Progenitor cell of endocrine pancreas (in vitro differentiated cells): ENCODE results near the gene HGFAC. TPM values are rescaled to one million over a fixed set of nuclear protein-coding genes. Genes with fewer than 3 reads are reported as not detected.

ENCODE experiments used
- DNase-seq: peaks from one replicate; pipeline ENCODE4 v3.0.0; 2021; ENCODE audit warnings: low spot score; ENCODE audit not compliant: unreplicated experiment
- H3K27ac Mint-ChIP-seq: 2 replicates; pipeline ENCODE4 v1.8.0; 2021; ENCODE audit warnings: mild to moderate bottlenecking, moderate library complexity, mixed read lengths
- H3K27me3 Mint-ChIP-seq: 2 replicates; pipeline ENCODE4 v1.8.0; 2021; ENCODE audit warnings: mixed read lengths
- H3K36me3 Mint-ChIP-seq: 2 replicates; pipeline ENCODE4 v1.8.0; 2022; ENCODE audit warnings: mixed read lengths; ENCODE audit not compliant: insufficient read depth
- H3K4me1 Mint-ChIP-seq: 2 replicates; pipeline ENCODE4 v1.8.0; 2021; ENCODE audit warnings: low read depth, mixed read lengths
- H3K4me3 Mint-ChIP-seq: 2 replicates; pipeline ENCODE4 v1.8.0; 2021; ENCODE audit warnings: low read depth, mild to moderate bottlenecking, moderate library complexity, mixed read lengths
- H3K9me3 Mint-ChIP-seq: 2 replicates; pipeline ENCODE4 v1.8.0; 2021; ENCODE audit warnings: low read depth, mixed read lengths
- long read RNA-seq: library from polyadenylated mRNA; unstranded; transcript quantifications from one replicate; pipeline ENCODE4 v2.0.0, GENCODE V29; 2020
- total RNA-seq: library from RNA; stranded (reverse); gene quantifications from 2 replicates; pipeline ENCODE4 v1.2.1, GENCODE V29; 2021
- TF ChIP-seq, protein P1 (sequence below): fragments of 200-600 bp; sonication (generic); IDR thresholded peaks from one replicate; pipeline ENCODE4 v1.5.0; 2021; ENCODE audit warnings: antibody characterized with exemption, mild to moderate bottlenecking; ENCODE audit not compliant: unreplicated experiment

The HGFAC gene
- 6.7 and 7.5 TPM in 2 replicates for total RNA-seq
- long read RNA-seq, partial matches to known transcripts: 1 of 1 reads
- long read RNA-seq, other reads (novel, unspliced or antisense): 0 of 1 reads

DNA sequence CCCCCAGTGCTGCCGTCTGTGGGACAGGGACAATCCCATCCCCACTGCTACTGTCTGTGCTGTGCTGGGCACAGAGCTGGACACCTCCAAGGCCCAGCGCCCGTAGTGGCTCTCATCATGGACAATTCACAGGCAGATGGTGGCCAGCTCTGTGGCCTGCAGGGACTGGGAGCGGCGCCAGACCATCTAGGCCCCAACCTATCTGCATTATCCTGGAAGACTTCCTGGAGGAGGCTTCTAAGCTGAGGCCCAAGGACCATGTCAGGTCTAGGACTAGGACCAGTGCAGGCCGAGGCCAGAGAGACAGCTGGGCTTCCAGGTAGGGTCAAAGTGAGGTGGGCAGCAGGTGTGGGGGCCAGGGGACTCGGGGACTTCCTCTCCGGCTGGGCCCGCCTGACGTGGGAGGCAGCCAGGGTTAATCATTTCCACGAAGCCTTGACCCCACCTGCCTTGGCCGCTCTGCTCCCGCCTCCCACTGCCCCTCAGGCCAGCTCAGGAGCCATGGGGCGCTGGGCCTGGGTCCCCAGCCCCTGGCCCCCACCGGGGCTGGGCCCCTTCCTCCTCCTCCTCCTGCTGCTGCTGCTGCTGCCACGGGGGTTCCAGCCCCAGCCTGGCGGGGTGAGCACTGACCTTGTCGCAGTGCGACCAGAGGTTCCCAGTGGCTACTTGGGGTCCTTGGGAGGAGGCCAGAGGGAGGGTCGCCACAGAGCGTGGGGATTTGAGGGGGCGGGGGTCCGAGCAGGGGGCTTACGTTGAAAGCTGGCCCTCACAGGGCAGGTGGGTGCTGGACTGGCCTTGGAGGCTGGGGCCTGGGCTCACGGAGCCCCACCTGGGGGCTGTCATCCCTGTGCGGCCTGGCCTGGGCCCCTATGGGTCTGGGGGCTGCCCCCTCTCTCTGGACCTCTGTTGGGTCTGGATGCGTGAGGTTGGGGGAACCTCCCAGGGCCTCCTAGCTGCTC, at the start of gene HGFAC:
HGFAC (plus strand) TSS at position 468 of the 959 bp plus-strand sequence; CDS start at position 502, 34 bp downstream.
- Mint-ChIP-seq H3K9me3 (no peaks in the 10 kb centered on the region), H3K27me3 (no peaks in the 10 kb centered on the region), H3K27ac (peak within 1 kb of the TSS; percentile 64), H3K36me3 (no peaks in the 10 kb centered on the region), H3K4me3 (no peak within 1 kb of the TSS), H3K4me1 (peaks cover 2% of the 10 kb centered on the region)
- TF ChIP-seq, protein P1, sequence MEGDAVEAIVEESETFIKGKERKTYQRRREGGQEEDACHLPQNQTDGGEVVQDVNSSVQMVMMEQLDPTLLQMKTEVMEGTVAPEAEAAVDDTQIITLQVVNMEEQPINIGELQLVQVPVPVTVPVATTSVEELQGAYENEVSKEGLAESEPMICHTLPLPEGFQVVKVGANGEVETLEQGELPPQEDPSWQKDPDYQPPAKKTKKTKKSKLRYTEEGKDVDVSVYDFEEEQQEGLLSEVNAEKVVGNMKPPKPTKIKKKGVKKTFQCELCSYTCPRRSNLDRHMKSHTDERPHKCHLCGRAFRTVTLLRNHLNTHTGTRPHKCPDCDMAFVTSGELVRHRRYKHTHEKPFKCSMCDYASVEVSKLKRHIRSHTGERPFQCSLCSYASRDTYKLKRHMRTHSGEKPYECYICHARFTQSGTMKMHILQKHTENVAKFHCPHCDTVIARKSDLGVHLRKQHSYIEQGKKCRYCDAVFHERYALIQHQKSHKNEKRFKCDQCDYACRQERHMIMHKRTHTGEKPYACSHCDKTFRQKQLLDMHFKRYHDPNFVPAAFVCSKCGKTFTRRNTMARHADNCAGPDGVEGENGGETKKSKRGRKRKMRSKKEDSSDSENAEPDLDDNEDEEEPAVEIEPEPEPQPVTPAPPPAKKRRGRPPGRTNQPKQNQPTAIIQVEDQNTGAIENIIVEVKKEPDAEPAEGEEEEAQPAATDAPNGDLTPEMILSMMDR: no peak
- DNase-seq: no peak

DNA sequence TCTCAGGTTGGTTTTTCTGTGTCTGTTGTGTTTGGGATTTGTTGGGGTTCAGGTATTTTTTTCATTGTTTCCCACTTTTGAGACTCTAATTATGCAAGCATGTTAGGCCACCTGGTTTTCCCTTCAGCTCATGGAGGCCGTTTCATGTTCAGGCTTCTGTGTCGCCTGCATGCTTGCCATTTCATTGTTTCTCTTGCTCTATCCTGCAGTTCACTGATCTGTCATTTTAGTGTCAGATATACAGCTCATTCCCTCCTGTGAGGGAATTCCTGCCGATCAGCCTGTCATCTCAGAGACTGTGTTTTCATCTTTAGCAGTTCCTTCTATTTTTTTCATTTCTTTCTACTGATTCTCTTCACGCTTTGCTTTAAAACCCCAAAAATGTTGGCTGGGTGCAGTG, 49.4 kb upstream of the HGFAC start:
- H3K4me1 Mint-ChIP-seq: peaks cover 9% of the 10 kb centered on the region
- H3K9me3 Mint-ChIP-seq: peaks cover 11% of the 10 kb centered on the region
- TF ChIP-seq, protein P1: no peak
- no peaks in the 10 kb centered on the region for H3K27me3 Mint-ChIP-seq
- DNase-seq: no peak
- H3K27ac Mint-ChIP-seq: no peak overlapping the region
- H3K36me3 Mint-ChIP-seq: peaks cover 16% of the 10 kb centered on the region
- H3K4me3 Mint-ChIP-seq: no peak overlapping the region

GRCh38 chr4:3393171-3393570, 48.6 kb upstream of the HGFAC start:
- Mint-ChIP-seq H3K27ac (no peak overlapping the region), H3K4me3 (no peak overlapping the region), H3K27me3 (no peaks in the 10 kb centered on the region), H3K36me3 (peaks cover 19% of the 10 kb centered on the region), H3K9me3 (peaks cover 11% of the 10 kb centered on the region), H3K4me1 (peaks cover 4% of the 10 kb centered on the region)
- no peak for DNase-seq
- TF ChIP-seq, protein P1: no peak

- Mint-ChIP-seq H3K9me3 (peaks cover 14% of the 10 kb centered on the region), H3K4me3 (no peak overlapping the region), H3K4me1 (no peaks in the 10 kb centered on the region), H3K27me3 (no peaks in the 10 kb centered on the region), H3K36me3 (peaks cover 26% of the 10 kb centered on the region), H3K27ac (no peak overlapping the region)
- no peak for DNase-seq
- TF ChIP-seq, protein P1: no peak
These were observed 45.2 kb upstream of the HGFAC start for GRCh38 chr4:3396600-3396999.

- H3K4me3 Mint-ChIP-seq: no peak overlapping the region
- no peak for DNase-seq
- peaks cover 14% of the 10 kb centered on the region for H3K9me3 Mint-ChIP-seq
- H3K27me3 Mint-ChIP-seq: no peaks in the 10 kb centered on the region
- H3K27ac Mint-ChIP-seq: no peak overlapping the region
- no peaks in the 10 kb centered on the region for H3K4me1 Mint-ChIP-seq
- H3K36me3 Mint-ChIP-seq: peaks cover 26% of the 10 kb centered on the region
- TF ChIP-seq, protein P1: no peak
These were observed 44.6 kb upstream of the HGFAC start for GRCh38 chr4:3397128-3397527.
